GM19240 (cell line): Measurements from ENCODE around the gene FICD.

ENCODE experiments used
- DNase-seq: peaks from one replicate; pipeline ENCODE4 v3.0.0; 2011; ENCODE audit warnings: low spot score; ENCODE audit not compliant: insufficient read length

Gene FICD

DNA sequence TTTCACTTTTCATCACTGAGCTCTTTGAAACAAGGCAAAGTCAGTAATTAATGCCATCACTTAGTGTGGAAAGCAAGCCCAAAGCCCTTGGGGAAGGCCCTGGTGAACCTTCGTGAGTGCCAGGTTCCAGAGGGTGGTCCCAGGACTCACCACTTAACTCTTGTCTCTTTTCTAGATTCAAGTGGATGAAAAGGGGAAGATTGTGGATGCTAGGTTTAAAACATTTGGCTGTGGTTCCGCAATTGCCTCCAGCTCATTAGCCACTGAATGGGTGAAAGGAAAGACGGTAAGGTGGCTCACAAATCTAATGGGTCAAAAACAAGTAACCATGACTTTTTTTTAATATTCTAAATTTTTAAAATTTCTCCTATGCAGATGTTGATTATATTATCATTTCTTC lies 50.1 kb downstream of the FICD start:
- no peak for DNase-seq

DNA sequence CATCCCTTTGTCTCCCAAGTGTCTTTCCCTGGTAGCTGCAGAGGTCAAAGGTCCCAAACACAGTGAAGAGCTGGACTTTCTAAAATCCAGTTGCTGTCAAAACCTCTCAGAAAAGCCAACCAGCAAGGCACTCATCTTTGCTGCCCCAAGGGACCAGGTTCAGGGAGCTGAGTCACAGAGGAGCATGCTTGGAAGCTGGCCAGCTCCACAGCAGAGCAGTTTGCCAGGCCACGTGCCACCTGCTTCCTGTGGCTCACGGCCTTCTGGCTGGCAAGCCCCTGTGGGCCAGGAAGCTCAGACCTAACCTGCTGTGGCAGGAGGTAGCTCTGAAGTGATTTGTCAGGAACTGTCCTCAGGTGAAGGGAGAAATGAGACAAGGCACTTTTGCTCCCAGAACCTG lies 50.9 kb downstream of the FICD start:
- DNase-seq: no peak

DNA sequence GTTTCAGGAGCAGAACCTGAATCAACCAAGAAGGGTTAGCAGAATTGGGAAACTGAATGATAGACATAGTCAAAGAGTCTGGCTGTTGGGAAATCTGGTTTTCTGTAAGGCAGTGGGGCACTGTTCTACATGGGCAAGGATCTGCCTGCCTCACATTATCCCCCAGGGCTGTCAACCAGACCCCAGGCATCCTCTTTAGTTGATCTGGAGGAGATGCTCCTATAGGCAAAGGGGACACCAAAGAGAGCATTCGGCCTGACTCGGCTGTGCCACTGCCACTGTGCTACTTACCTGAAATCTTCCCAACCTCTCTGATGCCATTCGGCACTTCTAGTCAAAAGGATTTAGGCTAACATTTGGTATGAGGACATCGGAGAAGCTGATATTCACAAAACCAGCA lies 51.4 kb downstream of the FICD start:
- DNase-seq: no peak

DNA sequence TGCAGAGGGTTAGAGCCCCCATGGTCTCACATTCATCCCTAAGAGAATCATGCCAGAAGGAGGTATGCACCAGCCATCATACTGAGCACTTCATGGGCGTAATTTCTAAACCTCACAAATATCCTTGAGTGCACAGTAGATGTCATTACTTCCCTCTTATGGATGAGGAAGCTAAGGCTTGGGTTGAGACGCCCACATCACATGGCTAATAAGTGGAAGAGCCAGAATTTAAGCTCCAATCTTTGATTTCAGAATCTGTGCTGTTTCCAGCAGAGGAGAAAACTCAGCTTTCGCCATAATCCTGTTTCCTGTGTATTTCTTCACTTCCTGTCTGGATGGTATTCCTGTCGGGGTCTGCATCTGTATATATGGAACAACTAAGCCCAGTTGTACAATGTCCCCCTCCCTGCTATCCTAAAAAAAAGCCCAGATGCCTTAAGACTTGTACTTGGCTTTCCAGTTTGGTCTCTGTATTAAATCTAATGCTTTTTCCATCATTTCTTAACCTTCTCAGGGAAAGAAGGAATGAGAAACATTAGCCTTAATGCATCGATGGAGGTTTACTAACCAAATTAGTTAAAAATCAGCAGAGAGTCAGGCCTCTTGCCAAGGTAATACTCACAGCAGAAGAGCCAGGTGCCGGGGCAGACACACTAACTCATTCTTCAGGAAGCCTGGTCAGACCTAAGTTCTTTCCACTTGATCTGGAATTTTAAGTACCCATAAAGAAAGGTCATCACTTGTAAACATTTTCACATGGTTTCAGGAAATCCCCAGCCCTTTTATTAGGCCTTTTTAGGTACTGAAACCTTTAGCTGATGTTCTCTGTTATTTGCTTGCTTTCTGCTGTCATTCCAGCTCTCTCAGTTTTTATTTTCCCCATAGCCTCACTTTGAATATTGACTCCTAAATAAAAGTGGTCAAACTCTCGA lies 52.6 kb downstream of the FICD start:
- no peak for DNase-seq

DNA sequence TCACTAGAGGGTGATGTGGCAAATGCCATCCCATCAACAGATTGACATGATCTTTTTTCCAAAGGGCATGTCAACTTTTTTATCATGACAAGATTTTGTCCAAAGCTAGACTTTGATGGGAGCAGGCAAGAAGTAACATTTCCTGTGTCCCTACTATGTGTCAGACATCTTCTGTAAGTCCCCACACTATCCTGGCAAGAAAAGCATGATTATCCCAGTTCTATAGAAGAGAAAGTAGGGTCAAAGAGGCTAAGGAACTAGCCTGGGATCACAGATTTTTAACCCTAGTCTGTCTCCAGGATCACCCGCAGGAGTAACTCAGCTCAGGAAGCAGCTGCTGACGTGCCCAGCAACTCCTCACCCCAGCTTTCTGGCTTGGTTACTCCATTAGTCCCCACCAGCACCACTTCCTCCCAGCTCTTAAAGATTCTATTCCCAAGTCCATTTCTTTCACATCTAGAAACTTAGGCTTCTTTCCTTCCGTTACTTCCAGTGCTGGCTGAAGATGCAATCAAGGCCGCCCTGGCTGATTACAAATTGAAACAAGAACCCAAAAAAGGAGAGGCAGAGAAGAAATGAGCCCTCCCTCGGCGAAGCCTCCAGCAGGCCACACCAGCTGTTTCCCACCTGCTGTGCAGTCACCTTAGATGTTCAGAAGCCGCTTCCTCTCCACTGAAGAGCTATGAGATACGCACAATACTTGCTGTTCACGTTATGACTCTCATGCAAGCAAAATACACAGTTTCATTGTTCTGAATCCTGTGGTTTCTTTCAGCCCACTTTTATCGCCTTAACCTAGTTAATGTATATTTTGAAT lies 53.5 kb downstream of the FICD start:
- DNase-seq: no peak
